Measurements from ENCODE around the gene ARHGAP44.

- TF ChIP-seq CTCF (IDR thresholded peaks at IDR 0.05; ENCODE audit: control extremely low read depth in 1 of 3, insufficient read depth in 1 of 3, low read depth in 1 of 3, low read length in 3 of 3) (no peak), POLR2AphosphoS5 (IDR thresholded peaks at IDR 0.05; ENCODE audit: low read depth, low read length) (no peak), SP1 (IDR thresholded peaks at IDR 0.05; ENCODE audit: low read depth, low read length) (no peak)
Measured at GRCh38 chr17:12996941-12997340, 207.6 kb downstream of the ARHGAP44 start.

All from H1 (cell line).